HEK293 (cell line): ENCODE data around the gene TOX4.

Experiments used
- BCL11B ChIP-seq: fragments of 450-650 bp; formaldehyde crosslinking; IDR thresholded peaks from 2 replicates; pipeline ENCODE4 v1.5.1; 2016; ENCODE audit warnings: low read depth, missing biosample characterization, missing genetic modification characterization
- GLI2 ChIP-seq: fragments of 450-650 bp; formaldehyde crosslinking; IDR thresholded peaks from 2 replicates; pipeline ENCODE4; 2017; ENCODE audit warnings: missing biosample characterization, missing genetic modification characterization, low read depth, borderline replicate concordance
- KLF1 ChIP-seq: fragments of 450-650 bp; formaldehyde crosslinking; IDR thresholded peaks from 2 replicates; pipeline ENCODE4 v1.5.1; 2016; ENCODE audit warnings: missing biosample characterization, missing genetic modification characterization
- KLF8 ChIP-seq: fragments of 450-650 bp; formaldehyde crosslinking; IDR thresholded peaks from 2 replicates; pipeline ENCODE4 v1.5.1; 2016; ENCODE audit warnings: missing biosample characterization, missing genetic modification characterization
- OVOL3 ChIP-seq: fragments of 450-650 bp; formaldehyde crosslinking; IDR thresholded peaks from 2 replicates; pipeline ENCODE4 v1.5.1; 2016; ENCODE audit warnings: missing biosample characterization, missing genetic modification characterization
- PRDM2 ChIP-seq: fragments of 450-650 bp; formaldehyde crosslinking; IDR thresholded peaks from 2 replicates; pipeline ENCODE4 v1.5.1; 2016; ENCODE audit warnings: missing biosample characterization, missing genetic modification characterization, borderline replicate concordance
- SCRT2 ChIP-seq: fragments of 450-650 bp; formaldehyde crosslinking; IDR thresholded peaks from 2 replicates; pipeline ENCODE4 v1.5.1; 2016; ENCODE audit warnings: missing biosample characterization, missing genetic modification characterization
- ZBTB17 ChIP-seq: fragments of 450-650 bp; formaldehyde crosslinking; IDR thresholded peaks from 2 replicates; pipeline ENCODE4 v1.5.1; 2016; ENCODE audit warnings: missing biosample characterization, missing genetic modification characterization
- ZBTB21 ChIP-seq: fragments of 450-650 bp; formaldehyde crosslinking; IDR thresholded peaks from 2 replicates; pipeline ENCODE4 v1.5.1; 2017; ENCODE audit warnings: missing biosample characterization, missing genetic modification characterization
- ZEB2 ChIP-seq: fragments of 450-650 bp; formaldehyde crosslinking; IDR thresholded peaks from 2 replicates; pipeline ENCODE4 v1.5.1; 2016; ENCODE audit warnings: missing biosample characterization, missing genetic modification characterization
- ZFP41 ChIP-seq: fragments of 450-650 bp; formaldehyde crosslinking; IDR thresholded peaks from 2 replicates; pipeline ENCODE4 v1.5.1; 2016; ENCODE audit warnings: missing biosample characterization, missing genetic modification characterization, borderline replicate concordance
- ZNF10 ChIP-seq: fragments of 450-650 bp; formaldehyde crosslinking; IDR thresholded peaks from 2 replicates; pipeline ENCODE4 v1.5.1; 2017; ENCODE audit warnings: missing biosample characterization, missing genetic modification characterization
- ZNF16 ChIP-seq: fragments of 450-650 bp; formaldehyde crosslinking; IDR thresholded peaks from 2 replicates; pipeline ENCODE4 v1.5.1; 2016; ENCODE audit warnings: low read depth, missing biosample characterization, missing genetic modification characterization
- ZNF174 ChIP-seq: fragments of 450-650 bp; formaldehyde crosslinking; IDR thresholded peaks from 2 replicates; pipeline ENCODE4 v1.5.0; 2017; ENCODE audit warnings: missing biosample characterization, mild to moderate bottlenecking, missing genetic modification characterization
- ZNF23 ChIP-seq: fragments of 450-650 bp; formaldehyde crosslinking; IDR thresholded peaks from 2 replicates; pipeline ENCODE4 v1.5.1; 2016; ENCODE audit warnings: missing biosample characterization, missing genetic modification characterization, borderline replicate concordance
- ZNF311 ChIP-seq: fragments of 450-650 bp; formaldehyde crosslinking; IDR thresholded peaks from 2 replicates; pipeline ENCODE4 v1.5.1; 2017; ENCODE audit warnings: missing biosample characterization, missing genetic modification characterization, borderline replicate concordance
- ZNF341 ChIP-seq: fragments of 450-650 bp; formaldehyde crosslinking; IDR thresholded peaks from 2 replicates; pipeline ENCODE4; 2016; ENCODE audit warnings: low read depth, missing biosample characterization, missing genetic modification characterization
- ZNF350 ChIP-seq: fragments of 450-650 bp; formaldehyde crosslinking; IDR thresholded peaks from 2 replicates; pipeline ENCODE4 v1.5.0; 2017; ENCODE audit warnings: missing biosample characterization, mild to moderate bottlenecking, missing genetic modification characterization
- ZNF416 ChIP-seq: fragments of 450-650 bp; formaldehyde crosslinking; IDR thresholded peaks from 2 replicates; pipeline ENCODE4 v1.5.1; 2016; ENCODE audit warnings: missing biosample characterization, missing genetic modification characterization
- ZNF473 ChIP-seq: fragments of 450-650 bp; formaldehyde crosslinking; IDR thresholded peaks from 2 replicates; pipeline ENCODE4 v1.5.1; 2017; ENCODE audit warnings: missing biosample characterization, missing genetic modification characterization
- ZNF501 ChIP-seq: fragments of 450-650 bp; formaldehyde crosslinking; IDR thresholded peaks from 2 replicates; pipeline ENCODE4 v1.5.1; 2016; ENCODE audit warnings: missing biosample characterization, missing genetic modification characterization
- ZNF530 ChIP-seq: fragments of 450-650 bp; formaldehyde crosslinking; IDR thresholded peaks from 2 replicates; pipeline ENCODE4 v1.5.1; 2016; ENCODE audit warnings: low read depth, missing biosample characterization, missing genetic modification characterization
- ZNF558 ChIP-seq: fragments of 450-650 bp; formaldehyde crosslinking; IDR thresholded peaks from 2 replicates; pipeline ENCODE4 v1.5.1; 2016; ENCODE audit warnings: missing biosample characterization, missing genetic modification characterization
- ZNF561 ChIP-seq: fragments of 450-650 bp; IDR thresholded peaks from 2 replicates; pipeline ENCODE4 v1.5.1; 2018; ENCODE audit warnings: missing biosample characterization, missing genetic modification characterization, borderline replicate concordance
- ZNF580 ChIP-seq: fragments of 450-650 bp; formaldehyde crosslinking; IDR thresholded peaks from 2 replicates; pipeline ENCODE4 v1.5.1; 2016; ENCODE audit warnings: missing biosample characterization, missing genetic modification characterization
- ZNF621 ChIP-seq: fragments of 450-650 bp; formaldehyde crosslinking; IDR thresholded peaks from 2 replicates; pipeline ENCODE4 v1.5.1; 2017; ENCODE audit warnings: missing biosample characterization, missing genetic modification characterization
- ZNF658 ChIP-seq: fragments of 450-650 bp; formaldehyde crosslinking; IDR thresholded peaks from 2 replicates; pipeline ENCODE4; 2016; ENCODE audit warnings: missing biosample characterization, missing genetic modification characterization
- ZNF664 ChIP-seq: fragments of 450-650 bp; formaldehyde crosslinking; IDR thresholded peaks from 2 replicates; pipeline ENCODE4 v1.5.1; 2016; ENCODE audit warnings: missing biosample characterization, missing genetic modification characterization
- ZNF76 ChIP-seq: fragments of 450-650 bp; formaldehyde crosslinking; IDR thresholded peaks from 2 replicates; pipeline ENCODE4; 2016; ENCODE audit warnings: low read depth, missing biosample characterization, missing genetic modification characterization, borderline replicate concordance
- ZNF791 ChIP-seq: fragments of 450-650 bp; formaldehyde crosslinking; IDR thresholded peaks from 2 replicates; pipeline ENCODE4 v1.5.1; 2016; ENCODE audit warnings: missing biosample characterization, missing genetic modification characterization
- ZNF792 ChIP-seq: fragments of 450-650 bp; formaldehyde crosslinking; IDR thresholded peaks from 2 replicates; pipeline ENCODE4 v1.5.1; 2016; ENCODE audit warnings: missing biosample characterization, missing genetic modification characterization
- ZXDB ChIP-seq: fragments of 450-650 bp; formaldehyde crosslinking; IDR thresholded peaks from 2 replicates; pipeline ENCODE4 v1.5.1; 2016; ENCODE audit warnings: missing biosample characterization, missing genetic modification characterization

Gene TOX4

GRCh38 chr14:21510735-21511657 lies 34.0 kb downstream of the TOX4 start, which contains the start of gene METTL3 (continued):
- TF ChIP-seq ZNF416 (tag by site-specific recombination): no peak
- TF ChIP-seq KLF1 (tag by site-specific recombination): no peak
- TF ChIP-seq ZNF174 (tag by site-specific recombination): no peak
- TF ChIP-seq ZNF473 (tag by site-specific recombination): no peak
- peak; percentile 4; the same call in 1 of the 2 replicates for TF ChIP-seq ZNF501 (tag by site-specific recombination)
- TF ChIP-seq ZNF664: no peak
- peak; percentile 100 for TF ChIP-seq ZNF561
- peak; percentile 95 for TF ChIP-seq ZBTB17 (tag by site-specific recombination)
- no peak for TF ChIP-seq GLI2
- peak; percentile 89 for TF ChIP-seq OVOL3 (tag by site-specific recombination)
- peak; percentile 91 for TF ChIP-seq ZNF76 (tag by site-specific recombination)
- TF ChIP-seq ZNF530: no peak
- no peak for TF ChIP-seq ZNF792 (tag by site-specific recombination)
- TF ChIP-seq ZNF341 (tag by site-specific recombination): peak; percentile 54
- no peak for TF ChIP-seq ZNF658 (tag by site-specific recombination)
- no peak for TF ChIP-seq ZNF621 (tag by site-specific recombination)
- peak; percentile 100 for TF ChIP-seq ZNF580 (tag by site-specific recombination)
- no peak for TF ChIP-seq ZNF350 (tag by site-specific recombination)
- TF ChIP-seq PRDM2 (tag by site-specific recombination): no peak
- TF ChIP-seq ZNF23 (tag by site-specific recombination): no peak
- peak; percentile 45 for TF ChIP-seq ZEB2 (tag by site-specific recombination)
- TF ChIP-seq ZNF311 (tag by site-specific recombination): no peak
- TF ChIP-seq BCL11B: peak; percentile 71
- TF ChIP-seq ZNF558: no peak
- TF ChIP-seq ZNF791 (tag by site-specific recombination): no peak
- TF ChIP-seq ZBTB21: peak; percentile 76
- TF ChIP-seq ZNF10 (tag by site-specific recombination): no peak
- TF ChIP-seq ZNF16 (tag by site-specific recombination): no peak
- peak; percentile 46 for TF ChIP-seq KLF8 (tag by site-specific recombination)
- TF ChIP-seq ZFP41 (tag by site-specific recombination): no peak
- TF ChIP-seq SCRT2 (tag by site-specific recombination): no peak
- peak; percentile 100 for TF ChIP-seq ZXDB (tag by site-specific recombination)
